H9 (cell line): ENCODE data around the gene STMN3. TPM values are rescaled to one million over a fixed set of nuclear protein-coding genes. Genes with fewer than 3 reads are reported as not detected.

Experiments
- DNase-seq: peaks from one replicate; pipeline ENCODE4 v3.0.0-alpha.2; 2017
- H2AFZ ChIP-seq: one replicate; pipeline ENCODE4 v1.6.1; 2013; ENCODE audit warnings: mild to moderate bottlenecking, low read length, control low read depth, moderate library complexity
- H2AK5ac ChIP-seq: 2 replicates; pipeline ENCODE4 v1.6.1; 2013; ENCODE audit warnings: low read length, control low read depth, mixed read lengths; ENCODE audit not compliant: insufficient read length
- H2BK120ac ChIP-seq: one replicate; pipeline ENCODE4 v1.6.1; 2013; ENCODE audit warnings: low read depth, mild to moderate bottlenecking, low read length, control low read depth, inconsistent platforms; ENCODE audit not compliant: poor library complexity, severe bottlenecking
- H2BK12ac ChIP-seq: 2 replicates; pipeline ENCODE4 v1.6.1; 2013; ENCODE audit warnings: low read length, control low read depth, mixed read lengths, low read depth; ENCODE audit not compliant: insufficient read length
- H2BK15ac ChIP-seq: 2 replicates; pipeline ENCODE4 v1.6.1; 2013; ENCODE audit warnings: low read depth, low read length, control low read depth
- H2BK20ac ChIP-seq: one replicate; pipeline ENCODE4 v1.6.1; 2013; ENCODE audit warnings: low read depth, mild to moderate bottlenecking, low read length, control low read depth, inconsistent platforms; ENCODE audit not compliant: poor library complexity, severe bottlenecking
- H2BK5ac ChIP-seq: 2 replicates; pipeline ENCODE4 v1.6.1; 2013; ENCODE audit warnings: low read length, control low read depth, mixed read lengths; ENCODE audit not compliant: insufficient read length
- H3K14ac ChIP-seq: 2 replicates; pipeline ENCODE4 v1.6.1; 2013; ENCODE audit warnings: low read length, control low read depth; ENCODE audit not compliant: insufficient read depth
- H3K18ac ChIP-seq: 2 replicates; pipeline ENCODE4 v1.6.1; 2013; ENCODE audit warnings: low read depth, mild to moderate bottlenecking, mixed read lengths, low read length, control low read depth; ENCODE audit not compliant: insufficient read length
- H3K23ac ChIP-seq: 2 replicates; pipeline ENCODE4 v1.6.1; 2013; ENCODE audit warnings: low read length, control low read depth, mixed read lengths, low read depth; ENCODE audit not compliant: insufficient read length
- H3K23me2 ChIP-seq: 2 replicates; pipeline ENCODE4 v1.6.1; 2013; ENCODE audit warnings: low read depth, mild to moderate bottlenecking, mixed read lengths, low read length, control low read depth; ENCODE audit not compliant: insufficient read length, poor library complexity, severe bottlenecking
- H3K27ac ChIP-seq: 2 replicates; pipeline ENCODE4 v1.5.1; 2013; ENCODE audit warnings: low read length, control low read depth, mixed read lengths, low read depth; ENCODE audit not compliant: insufficient read length
- H3K27me3 ChIP-seq: 2 replicates; pipeline ENCODE4 v1.6.1; 2013; ENCODE audit warnings: low read length, control low read depth, inconsistent platforms; ENCODE audit not compliant: insufficient read depth
- H3K4ac ChIP-seq: 2 replicates; pipeline ENCODE4 v1.6.1; 2013; ENCODE audit warnings: low read depth, mild to moderate bottlenecking, control low read depth, inconsistent platforms, low read length, moderate library complexity
- H3K4me1 ChIP-seq: 2 replicates; pipeline ENCODE4 v1.6.1; 2013; ENCODE audit warnings: low read length, control low read depth, inconsistent platforms; ENCODE audit not compliant: insufficient read depth
- H3K4me2 ChIP-seq: 2 replicates; pipeline ENCODE4 v1.6.1; 2013; ENCODE audit warnings: low read length, control low read depth, mixed read lengths; ENCODE audit not compliant: insufficient read length, insufficient read depth
- H3K56ac ChIP-seq: 2 replicates; pipeline ENCODE4 v1.6.1; 2013; ENCODE audit warnings: low read depth, mild to moderate bottlenecking, mixed read lengths, low read length, control low read depth; ENCODE audit not compliant: insufficient read length
- H3K79me1 ChIP-seq: 2 replicates; pipeline ENCODE4 v1.6.1; 2013; ENCODE audit warnings: low read depth, mild to moderate bottlenecking, moderate library complexity, low read length, control low read depth, inconsistent platforms; ENCODE audit not compliant: insufficient read depth, poor library complexity, severe bottlenecking
- H3K79me2 ChIP-seq: 2 replicates; pipeline ENCODE4 v1.6.1; 2013; ENCODE audit warnings: low read length, control low read depth, inconsistent platforms; ENCODE audit not compliant: insufficient read depth
- H3K9ac ChIP-seq: 2 replicates; pipeline ENCODE4 v1.6.1; 2013; ENCODE audit warnings: low read length, control low read depth, mixed read lengths; ENCODE audit not compliant: insufficient read length; ENCODE audit errors: extremely low read depth
- H3K9me3 ChIP-seq: one replicate; pipeline ENCODE4 v1.6.1; 2013; ENCODE audit warnings: low read depth, low read length, inconsistent platforms; ENCODE audit not compliant: control insufficient read depth
- H3T11ph ChIP-seq: one replicate; pipeline ENCODE4 v1.6.1; 2013; ENCODE audit warnings: mild to moderate bottlenecking, low read length, control low read depth, inconsistent platforms
- H4K20me1 ChIP-seq: one replicate; pipeline ENCODE4 v1.6.1; 2013; ENCODE audit not compliant: control insufficient read depth, insufficient read length, insufficient read depth
- H4K5ac ChIP-seq: 2 replicates; pipeline ENCODE4 v1.6.1; 2013; ENCODE audit warnings: low read depth, mild to moderate bottlenecking, mixed read lengths, low read length, control low read depth; ENCODE audit not compliant: insufficient read length
- H4K8ac ChIP-seq: replicated peaks from 2 replicates; pipeline ENCODE4 v1.6.1; 2013; ENCODE audit warnings: low read length, control low read depth, mixed read lengths, low read depth; ENCODE audit not compliant: insufficient read length
- H4K91ac ChIP-seq: 2 replicates; pipeline ENCODE4 v1.6.1; 2013; ENCODE audit warnings: low read depth, mild to moderate bottlenecking, moderate library complexity, mixed read lengths, low read length, control low read depth; ENCODE audit not compliant: insufficient read length
- H3K27ac Mint-ChIP-seq, 3 experiments: 2 replicates in 2 of 3; 3 replicates in 1 of 3; pipeline ENCODE4 v1.8.0; 2020 to 2021; ENCODE audit warnings: mixed read lengths in 3 of 3, mild to moderate bottlenecking in 1 of 3, moderate library complexity in 1 of 3
- H3K27me3 Mint-ChIP-seq: 2 replicates; pipeline ENCODE4 v1.8.0; 2021; ENCODE audit warnings: low read depth, mild to moderate bottlenecking, moderate library complexity, mixed read lengths
- H3K36me3 Mint-ChIP-seq, 3 experiments: 2 replicates in 2 of 3; 3 replicates in 1 of 3; pipeline ENCODE4 v1.8.0; 2020 to 2021; ENCODE audit warnings: low read depth in 3 of 3, mixed read lengths in 3 of 3; ENCODE audit not compliant: insufficient read depth in 1 of 3
- H3K4me1 Mint-ChIP-seq, 2 experiments: 2 replicates each; pipeline ENCODE4 v1.8.0; 2020; ENCODE audit warnings: mixed read lengths in 2 of 2
- H3K4me3 Mint-ChIP-seq, 2 experiments: 2 replicates in 1 of 2; 3 replicates in 1 of 2; pipeline ENCODE4 v1.8.0; 2020 to 2021; ENCODE audit warnings: mild to moderate bottlenecking in 2 of 2, mixed read lengths in 2 of 2, moderate library complexity in 1 of 2
- H3K9me3 Mint-ChIP-seq, 2 experiments: 2 replicates in 1 of 2; 3 replicates in 1 of 2; pipeline ENCODE4 v1.8.0; 2020; ENCODE audit warnings: mild to moderate bottlenecking in 2 of 2, mixed read lengths in 2 of 2, moderate library complexity in 1 of 2
- WGBS: extraction: QIAGEN DNeasy Blood & Tissue Kit; methylation state at CpG from one replicate; pipeline ENCODE4 v1.1.7; 2013; ENCODE audit warnings: missing lambda C conversion rate, low lambda C conversion rate, mixed read lengths; ENCODE audit not compliant: insufficient read length; ENCODE audit errors: extremely low coverage; 5-methylcytosine and 5-hydroxymethylcytosine counted together
- total RNA-seq: library from RNA; stranded (reverse); gene quantifications from 2 replicates; pipeline ENCODE4 v1.2.1, GENCODE V29; 2021
- TF ChIP-seq, protein P1 (sequence below): fragments of 200-600 bp; sonication (generic); conservative IDR thresholded peaks from 3 replicates; pipeline ENCODE4 v1.8.0; 2021; ENCODE audit warnings: antibody characterized with exemption, mild to moderate bottlenecking

Gene STMN3
- total RNA-seq, 1 experiment from 2014 or later: 54.0 TPM

GRCh38 chr20:63645218-63645617, 8.0 kb downstream of the STMN3 start:
- Histone ChIP-seq H3K4me2 (no peak overlapping the region), H3K4ac (no peak overlapping the region), H3K27me3 (no peaks in the 10 kb centered on the region), H3K23ac (no peak overlapping the region), H3K79me2 (no peaks in the 10 kb centered on the region), H4K5ac (no peak overlapping the region), H4K20me1 (no peaks in the 10 kb centered on the region), H2BK5ac (no peak overlapping the region), H3K4me1 (no peaks in the 10 kb centered on the region), H3K9ac (no peak overlapping the region), H2BK12ac (no peak overlapping the region), H3K18ac (no peak overlapping the region), H2BK120ac (no peak overlapping the region), H2AFZ (no peak overlapping the region), H3K79me1 (no peaks in the 10 kb centered on the region), H3K23me2 (peaks cover 7% of the 10 kb centered on the region), H4K8ac (no peak overlapping the region), H4K91ac (no peak overlapping the region), H3K9me3 (no peaks in the 10 kb centered on the region), H3K14ac (no peak overlapping the region), H3K56ac (no peak overlapping the region), H2BK20ac (no peak overlapping the region), H3K27ac (no peak overlapping the region), H2AK5ac (no peak overlapping the region), H3T11ph (no peak overlapping the region), H2BK15ac (no peak overlapping the region)
- Mint-ChIP-seq H3K4me1 (peaks cover 2 to 8% of the 10 kb centered on the region in 2 experiments), H3K9me3 (no peaks in the 10 kb centered on the region; a peak in 1 of 5 replicates), H3K27me3 (0 out of 2 replicates have a peak, but pooled peaks cover 1% of the 10 kb centered on the region), H3K36me3 (peaks cover 0 to 2% (median 0%) of the 10 kb centered on the region in 3 experiments; a peak in 4 of 7 replicates), H3K4me3 (no peak overlapping the region; a peak in 1 of 5 replicates), H3K27ac (no peak overlapping the region)
- TF ChIP-seq, protein P1, sequence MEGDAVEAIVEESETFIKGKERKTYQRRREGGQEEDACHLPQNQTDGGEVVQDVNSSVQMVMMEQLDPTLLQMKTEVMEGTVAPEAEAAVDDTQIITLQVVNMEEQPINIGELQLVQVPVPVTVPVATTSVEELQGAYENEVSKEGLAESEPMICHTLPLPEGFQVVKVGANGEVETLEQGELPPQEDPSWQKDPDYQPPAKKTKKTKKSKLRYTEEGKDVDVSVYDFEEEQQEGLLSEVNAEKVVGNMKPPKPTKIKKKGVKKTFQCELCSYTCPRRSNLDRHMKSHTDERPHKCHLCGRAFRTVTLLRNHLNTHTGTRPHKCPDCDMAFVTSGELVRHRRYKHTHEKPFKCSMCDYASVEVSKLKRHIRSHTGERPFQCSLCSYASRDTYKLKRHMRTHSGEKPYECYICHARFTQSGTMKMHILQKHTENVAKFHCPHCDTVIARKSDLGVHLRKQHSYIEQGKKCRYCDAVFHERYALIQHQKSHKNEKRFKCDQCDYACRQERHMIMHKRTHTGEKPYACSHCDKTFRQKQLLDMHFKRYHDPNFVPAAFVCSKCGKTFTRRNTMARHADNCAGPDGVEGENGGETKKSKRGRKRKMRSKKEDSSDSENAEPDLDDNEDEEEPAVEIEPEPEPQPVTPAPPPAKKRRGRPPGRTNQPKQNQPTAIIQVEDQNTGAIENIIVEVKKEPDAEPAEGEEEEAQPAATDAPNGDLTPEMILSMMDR: no peak
- WGBS: no CpG with 5 or more reads among the region's 4 CpGs
- no peak for DNase-seq
